Fibroblast of peridontal ligament (primary cell): ENCODE results near the gene BTBD9.

ENCODE experiments used
- DNase-seq: peaks from one replicate; pipeline ENCODE4 v3.0.0-alpha.2; 2010; ENCODE audit errors: extremely low read depth

The BTBD9 gene

GRCh38 chr6:38599261-38599660 lies 40.5 kb downstream of the BTBD9 start:
- DNase-seq, result no peak

GRCh38 chr6:38593998-38594665 lies 45.6 kb downstream of the BTBD9 start:
- DNase-seq, result no peak

GRCh38 chr6:38593409-38593808 lies 46.3 kb downstream of the BTBD9 start:
- DNase-seq, result no peak

GRCh38 chr6:38591439-38591838 lies 48.3 kb downstream of the BTBD9 start:
- no peak for DNase-seq

GRCh38 chr6:38589367-38589720 lies 50.4 kb downstream of the BTBD9 start:
- DNase-seq, result no peak

GRCh38 chr6:38588631-38589366 lies 50.9 kb downstream of the BTBD9 start:
- peak; percentile 45 for DNase-seq

GRCh38 chr6:38587766-38588362 lies 51.9 kb downstream of the BTBD9 start:
- no peak for DNase-seq

GRCh38 chr6:38586992-38587391 lies 52.7 kb downstream of the BTBD9 start:
- DNase-seq, result no peak

GRCh38 chr6:38584731-38585130 lies 55.0 kb downstream of the BTBD9 start:
- peak; percentile 36 for DNase-seq

GRCh38 chr6:38583523-38583922 lies 56.2 kb downstream of the BTBD9 start:
- DNase-seq, result no peak

- no peak for DNase-seq
Observed at GRCh38 chr6:38580030-38580429, 59.7 kb downstream of the BTBD9 start.

- no peak for DNase-seq
Observed at GRCh38 chr6:38579010-38579628, 60.6 kb downstream of the BTBD9 start.

GRCh38 chr6:38578075-38578474 lies 61.7 kb downstream of the BTBD9 start:
- no peak for DNase-seq

GRCh38 chr6:38577492-38577891 lies 62.2 kb downstream of the BTBD9 start:
- no peak for DNase-seq

- peak; percentile 49 for DNase-seq
Observed at GRCh38 chr6:38573801-38574395, 65.8 kb downstream of the BTBD9 start.

GRCh38 chr6:38572186-38572813 lies 67.4 kb downstream of the BTBD9 start:
- DNase-seq, result no peak

GRCh38 chr6:38571721-38572120 lies 68.0 kb downstream of the BTBD9 start:
- no peak for DNase-seq

- peak; percentile 68 for DNase-seq
Observed at GRCh38 chr6:38570750-38571149, 69.0 kb downstream of the BTBD9 start.

- DNase-seq, result peak; percentile 94
Observed at GRCh38 chr6:38567436-38567835, 72.3 kb downstream of the BTBD9 start.

- DNase-seq, result no peak
Observed at GRCh38 chr6:38566295-38567030, 73.3 kb downstream of the BTBD9 start.

GRCh38 chr6:38564301-38564700 lies 75.4 kb downstream of the BTBD9 start:
- no peak for DNase-seq
